ENCODE data around the gene MX2.

MX2 gene

GRCh38 chr21:41458559-41458958, 96.7 kb downstream of the MX2 start:
- intact Hi-C loops (cut with DNase I): no loop called here
- DNase-seq: no peak
